ENCODE measurements around the gene GNAS.

Gene GNAS

DNA sequence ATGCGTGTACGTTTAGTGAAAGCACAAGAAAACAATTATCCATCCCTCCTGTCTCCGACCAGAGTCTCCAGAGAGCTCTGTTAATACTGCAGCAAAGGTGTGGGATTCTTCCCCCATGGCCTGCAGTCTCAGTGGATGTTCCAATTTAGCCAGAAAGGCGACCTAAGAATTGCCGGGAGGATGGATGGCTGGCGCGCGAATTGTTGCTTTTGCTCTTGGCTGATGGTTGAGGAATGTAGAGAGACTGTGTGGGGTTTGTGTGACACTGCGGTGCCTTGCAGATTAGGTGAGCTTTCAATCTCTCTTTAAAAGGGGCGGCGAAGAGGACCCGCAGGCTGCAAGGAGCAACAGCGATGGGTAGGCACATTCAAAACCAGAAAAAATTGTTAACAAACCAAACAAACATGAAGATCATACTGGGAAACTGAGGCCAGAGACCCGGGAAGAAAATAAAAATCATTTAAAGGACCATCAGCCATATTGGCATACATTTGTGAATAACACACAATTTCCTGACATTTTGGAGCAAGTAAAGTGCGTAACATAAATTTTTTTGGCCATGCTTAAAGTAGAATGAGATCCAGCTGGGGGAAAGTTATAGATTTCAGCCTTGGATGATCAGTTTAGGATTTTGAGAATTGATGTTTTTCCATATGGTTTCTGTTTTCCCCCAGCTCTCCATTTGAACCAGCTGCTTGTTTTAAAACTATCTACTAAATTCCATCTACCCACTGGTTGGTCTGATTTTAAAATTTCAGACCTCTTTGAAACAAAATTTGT lies 46.3 kb downstream of the GNAS start:
- H3K27me3 ChIP-seq, result no peaks in the 10 kb centered on the region
- DNase-seq, result no peak
- no peaks in the 10 kb centered on the region for H3K9me3 ChIP-seq
- peaks cover 27% of the 10 kb centered on the region for H3K4me1 ChIP-seq
- H3K4me3 ChIP-seq (ENCODE audit: low read depth, low read length), result no peak overlapping the region
- TF ChIP-seq, protein P1, sequence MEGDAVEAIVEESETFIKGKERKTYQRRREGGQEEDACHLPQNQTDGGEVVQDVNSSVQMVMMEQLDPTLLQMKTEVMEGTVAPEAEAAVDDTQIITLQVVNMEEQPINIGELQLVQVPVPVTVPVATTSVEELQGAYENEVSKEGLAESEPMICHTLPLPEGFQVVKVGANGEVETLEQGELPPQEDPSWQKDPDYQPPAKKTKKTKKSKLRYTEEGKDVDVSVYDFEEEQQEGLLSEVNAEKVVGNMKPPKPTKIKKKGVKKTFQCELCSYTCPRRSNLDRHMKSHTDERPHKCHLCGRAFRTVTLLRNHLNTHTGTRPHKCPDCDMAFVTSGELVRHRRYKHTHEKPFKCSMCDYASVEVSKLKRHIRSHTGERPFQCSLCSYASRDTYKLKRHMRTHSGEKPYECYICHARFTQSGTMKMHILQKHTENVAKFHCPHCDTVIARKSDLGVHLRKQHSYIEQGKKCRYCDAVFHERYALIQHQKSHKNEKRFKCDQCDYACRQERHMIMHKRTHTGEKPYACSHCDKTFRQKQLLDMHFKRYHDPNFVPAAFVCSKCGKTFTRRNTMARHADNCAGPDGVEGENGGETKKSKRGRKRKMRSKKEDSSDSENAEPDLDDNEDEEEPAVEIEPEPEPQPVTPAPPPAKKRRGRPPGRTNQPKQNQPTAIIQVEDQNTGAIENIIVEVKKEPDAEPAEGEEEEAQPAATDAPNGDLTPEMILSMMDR (IDR thresholded peaks at IDR 0.05; ENCODE audit: low read depth, low read length), result no peak
- H3K36me3 ChIP-seq, result peaks cover 71% of the 10 kb centered on the region

DNA sequence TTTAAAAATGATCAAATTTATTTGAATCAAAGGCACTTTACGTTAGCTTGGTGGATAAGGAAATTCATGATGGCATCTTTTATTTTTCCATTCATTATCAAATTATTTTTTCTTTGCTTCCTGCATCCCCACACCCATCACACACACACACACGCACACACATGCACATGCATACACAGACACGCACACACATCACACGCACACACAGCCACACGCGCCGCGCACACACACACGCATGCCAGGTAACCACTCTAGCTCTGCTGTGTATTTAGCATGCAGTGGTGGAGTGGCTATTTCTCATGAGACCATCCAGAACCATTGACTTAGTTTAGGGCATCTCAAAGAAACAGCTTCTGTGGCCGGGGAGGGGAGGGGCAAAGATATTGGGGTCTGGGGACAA lies 47.0 kb downstream of the GNAS start:
- Histone ChIP-seq H3K4me1 (peaks cover 27% of the 10 kb centered on the region), H3K27me3 (no peaks in the 10 kb centered on the region), H3K4me3 (ENCODE audit: low read depth, low read length) (no peak overlapping the region), H3K36me3 (peaks cover 78% of the 10 kb centered on the region), H3K9me3 (no peaks in the 10 kb centered on the region)
- no peak for DNase-seq
- TF ChIP-seq, protein P1 (IDR thresholded peaks at IDR 0.05; ENCODE audit: low read depth, low read length), result no peak

DNA sequence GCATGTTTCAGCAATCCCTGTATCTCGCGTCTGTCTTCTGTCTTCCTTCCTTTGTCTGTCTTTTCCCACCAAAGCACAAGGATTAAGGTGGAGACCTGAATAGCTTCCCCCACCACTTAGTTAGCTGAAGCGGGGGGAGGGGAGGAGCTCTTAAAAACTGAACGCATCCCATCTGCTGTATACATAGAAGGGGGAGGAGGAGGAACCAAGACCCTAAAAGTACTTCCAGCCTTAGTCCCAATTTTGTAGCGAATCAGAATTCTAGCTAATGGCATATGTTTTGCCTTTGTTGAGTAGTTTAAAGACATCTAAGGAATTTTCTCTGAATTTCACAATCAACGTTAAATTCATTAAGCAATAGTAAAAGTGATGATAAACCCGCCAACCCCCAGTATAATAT lies 47.9 kb downstream of the GNAS start:
- no peaks in the 10 kb centered on the region for H3K9me3 ChIP-seq
- H3K36me3 ChIP-seq, result peaks cover 86% of the 10 kb centered on the region
- no peaks in the 10 kb centered on the region for H3K27me3 ChIP-seq
- peaks cover 21% of the 10 kb centered on the region for H3K4me1 ChIP-seq
- no peak overlapping the region for H3K4me3 ChIP-seq (ENCODE audit: low read depth, low read length)
- TF ChIP-seq, protein P1 (IDR thresholded peaks at IDR 0.05; ENCODE audit: low read depth, low read length), result no peak
- no peak for DNase-seq

DNA sequence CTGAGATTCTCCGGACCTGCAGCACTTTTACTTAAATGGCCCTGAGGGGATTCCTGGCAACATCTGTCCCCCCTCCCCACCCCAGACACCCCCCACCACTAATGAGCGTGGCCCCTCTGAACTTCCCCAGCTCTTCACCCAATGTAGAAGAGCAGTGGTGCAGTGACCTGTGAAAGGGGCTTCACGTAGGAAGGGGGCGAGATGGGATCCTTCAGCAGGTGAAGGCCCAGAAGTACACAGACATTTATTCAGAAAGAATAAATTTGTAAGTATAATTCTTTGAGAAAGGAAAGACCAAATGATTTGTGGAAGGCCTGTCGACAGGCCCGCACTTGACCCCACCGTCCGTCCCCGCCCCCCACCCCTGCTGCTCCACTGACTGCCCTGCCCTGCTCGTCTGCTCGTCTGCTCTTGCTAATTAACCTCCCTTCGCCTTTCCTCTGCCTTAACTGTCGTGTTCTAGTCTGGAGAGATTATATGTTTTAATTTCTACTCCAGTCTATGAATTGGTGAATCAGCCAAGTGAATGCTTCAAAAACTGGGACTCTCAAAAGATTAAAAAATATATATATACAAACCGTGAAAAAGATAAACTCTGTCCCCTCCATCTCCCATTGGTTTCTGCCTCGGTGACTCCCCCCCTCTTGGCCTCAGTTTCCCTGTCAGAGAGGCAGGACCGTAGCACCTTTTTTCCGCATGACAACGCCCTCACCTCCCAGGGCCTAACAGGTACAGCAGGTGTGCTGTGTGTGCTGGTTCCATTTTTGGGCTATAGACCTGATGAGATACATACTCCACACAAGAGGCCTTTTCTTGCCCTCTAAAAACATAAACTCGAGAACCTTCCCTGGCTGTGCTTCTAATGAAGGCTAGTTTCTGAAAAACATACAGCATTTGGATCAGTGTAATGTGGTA lies 49.2 kb downstream of the GNAS start:
- DNase-seq, result no peak
- TF ChIP-seq, protein P1 (IDR thresholded peaks at IDR 0.05; ENCODE audit: low read depth, low read length), result no peak
- Histone ChIP-seq H3K4me1 (peaks cover 15% of the 10 kb centered on the region), H3K9me3 (no peaks in the 10 kb centered on the region), H3K27me3 (no peaks in the 10 kb centered on the region), H3K4me3 (ENCODE audit: low read depth, low read length) (no peak overlapping the region), H3K36me3 (peaks cover 86% of the 10 kb centered on the region)

DNA sequence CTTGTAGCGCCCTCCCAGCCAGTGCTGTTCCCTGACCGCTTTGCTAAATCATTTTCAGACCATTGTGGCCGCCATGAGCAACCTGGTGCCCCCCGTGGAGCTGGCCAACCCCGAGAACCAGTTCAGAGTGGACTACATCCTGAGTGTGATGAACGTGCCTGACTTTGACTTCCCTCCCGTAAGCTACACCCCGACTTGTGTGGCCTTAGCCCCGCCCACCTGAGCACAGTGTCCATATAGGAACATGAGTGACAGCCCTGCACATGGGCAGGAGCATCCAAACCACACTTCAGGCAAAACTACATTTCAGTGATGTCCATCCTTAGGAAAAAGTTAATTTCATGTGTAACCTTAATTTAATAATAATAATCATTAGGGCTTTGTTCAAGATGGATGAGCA lies 51.1 kb downstream of the GNAS start:
- TF ChIP-seq, protein P1 (IDR thresholded peaks at IDR 0.05; ENCODE audit: low read depth, low read length), result no peak
- Histone ChIP-seq H3K4me3 (ENCODE audit: low read depth, low read length) (no peak overlapping the region), H3K9me3 (no peaks in the 10 kb centered on the region), H3K4me1 (peaks cover 18% of the 10 kb centered on the region), H3K36me3 (peaks cover 88% of the 10 kb centered on the region), H3K27me3 (no peaks in the 10 kb centered on the region)
- DNase-seq, result no peak

Measured in BE2C (cell line).